ENCODE data around the gene FBXO38. TPM values are rescaled to one million over a fixed set of nuclear protein-coding genes. Genes with fewer than 3 reads are reported as not detected.

Gene FBXO38
- total and polyA plus RNA-seq, 9 of the 15 experiments (the other 6 are each of a cell fraction or from before 2014, with no cell fraction given) = 7.4 to 39.4 (median 29.3) TPM

DNA sequence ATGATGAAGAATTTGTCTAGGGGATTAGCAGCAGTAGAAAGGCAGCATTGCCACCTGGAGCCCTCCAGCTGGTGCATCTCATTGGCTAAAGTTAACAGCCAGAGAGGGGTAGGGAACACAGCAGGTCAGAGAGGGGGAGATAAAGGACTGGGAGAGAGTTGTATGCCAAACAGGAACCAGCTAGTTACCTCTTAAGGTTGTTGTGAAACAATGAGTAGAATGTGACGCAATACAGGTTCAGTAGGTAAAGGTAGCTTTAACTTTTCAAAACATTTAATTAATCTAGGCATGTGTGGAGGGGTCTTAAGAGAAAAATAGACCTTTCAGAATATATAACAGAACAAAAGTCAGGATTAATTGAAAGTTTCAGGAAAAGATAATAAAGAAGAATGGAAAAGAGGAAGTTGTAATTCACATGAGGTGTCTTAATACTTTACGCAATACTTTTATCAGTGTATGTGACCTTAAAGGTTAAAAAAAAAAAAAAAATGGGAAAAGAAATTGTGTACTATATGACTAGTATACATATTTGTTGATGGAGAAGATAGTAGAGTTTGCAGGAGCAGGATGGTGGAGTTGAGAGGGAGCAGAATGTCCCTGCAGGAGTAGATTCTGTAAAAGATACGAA is 14.3 kb downstream of the FBXO38 start (continued):
- TF ChIP-seq SMARCA4 (IDR thresholded peaks at IDR 0.05) = peak; percentile 62
- peak in 1 of 2 experiments; percentile 54; a peak in 1 of 4 replicates for TF ChIP-seq FOXA3 (CRISPR knock-in tag; conservative IDR thresholded peaks at IDR 0.05 in 1 of 2, IDR thresholded peaks at IDR 0.05 in 1 of 2)
- TF ChIP-seq KDM2B (CRISPR knock-in tag; IDR thresholded peaks at IDR 0.05) = no peak
- TF ChIP-seq, protein P1, sequence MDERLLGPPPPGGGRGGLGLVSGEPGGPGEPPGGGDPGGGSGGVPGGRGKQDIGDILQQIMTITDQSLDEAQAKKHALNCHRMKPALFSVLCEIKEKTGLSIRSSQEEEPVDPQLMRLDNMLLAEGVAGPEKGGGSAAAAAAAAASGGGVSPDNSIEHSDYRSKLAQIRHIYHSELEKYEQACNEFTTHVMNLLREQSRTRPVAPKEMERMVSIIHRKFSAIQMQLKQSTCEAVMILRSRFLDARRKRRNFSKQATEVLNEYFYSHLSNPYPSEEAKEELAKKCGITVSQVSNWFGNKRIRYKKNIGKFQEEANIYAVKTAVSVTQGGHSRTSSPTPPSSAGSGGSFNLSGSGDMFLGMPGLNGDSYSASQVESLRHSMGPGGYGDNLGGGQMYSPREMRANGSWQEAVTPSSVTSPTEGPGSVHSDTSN (CRISPR knock-in tag; IDR thresholded peaks at IDR 0.05; ENCODE audit: low read depth) = no peak
- TF ChIP-seq, protein P1 (tag; conservative IDR thresholded peaks at IDR 0.05; ENCODE audit: low read depth) = peak; percentile 81
- TF ChIP-seq CBX8 (IDR thresholded peaks at IDR 0.05; ENCODE audit: borderline replicate concordance, extremely low read depth, low read depth, low read length, poor library complexity, severe bottlenecking) = no peak
- TF ChIP-seq ZKSCAN8 (CRISPR knock-in tag; IDR thresholded peaks at IDR 0.05) = no peak
- TF ChIP-seq, protein P2, sequence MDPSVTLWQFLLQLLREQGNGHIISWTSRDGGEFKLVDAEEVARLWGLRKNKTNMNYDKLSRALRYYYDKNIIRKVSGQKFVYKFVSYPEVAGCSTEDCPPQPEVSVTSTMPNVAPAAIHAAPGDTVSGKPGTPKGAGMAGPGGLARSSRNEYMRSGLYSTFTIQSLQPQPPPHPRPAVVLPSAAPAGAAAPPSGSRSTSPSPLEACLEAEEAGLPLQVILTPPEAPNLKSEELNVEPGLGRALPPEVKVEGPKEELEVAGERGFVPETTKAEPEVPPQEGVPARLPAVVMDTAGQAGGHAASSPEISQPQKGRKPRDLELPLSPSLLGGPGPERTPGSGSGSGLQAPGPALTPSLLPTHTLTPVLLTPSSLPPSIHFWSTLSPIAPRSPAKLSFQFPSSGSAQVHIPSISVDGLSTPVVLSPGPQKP (CRISPR knock-in tag; IDR thresholded peaks at IDR 0.05) = no peak
- no peak for TF ChIP-seq ZBTB1 (CRISPR knock-in tag; IDR thresholded peaks at IDR 0.05; ENCODE audit: borderline replicate concordance, low read depth)
- TF ChIP-seq ZNF239 (CRISPR knock-in tag; IDR thresholded peaks at IDR 0.05) = no peak
- no peak for TF ChIP-seq KAT2B (IDR thresholded peaks at IDR 0.05; ENCODE audit: low read depth, low read length)
- TF ChIP-seq BRD4 (IDR thresholded peaks at IDR 0.05) = no peak
- TF ChIP-seq SMC3 (conservative IDR thresholded peaks at IDR 0.05; ENCODE audit: insufficient read depth, low read depth, low read length) = no peak
- no peak for TF ChIP-seq POLR3G (IDR thresholded peaks at IDR 0.05; ENCODE audit: extremely low read depth, insufficient read length, insufficient replicate concordance)
- no peak for TF ChIP-seq NR3C1 (CRISPR knock-in tag; IDR thresholded peaks at IDR 0.05)
- TF ChIP-seq, protein P3, sequence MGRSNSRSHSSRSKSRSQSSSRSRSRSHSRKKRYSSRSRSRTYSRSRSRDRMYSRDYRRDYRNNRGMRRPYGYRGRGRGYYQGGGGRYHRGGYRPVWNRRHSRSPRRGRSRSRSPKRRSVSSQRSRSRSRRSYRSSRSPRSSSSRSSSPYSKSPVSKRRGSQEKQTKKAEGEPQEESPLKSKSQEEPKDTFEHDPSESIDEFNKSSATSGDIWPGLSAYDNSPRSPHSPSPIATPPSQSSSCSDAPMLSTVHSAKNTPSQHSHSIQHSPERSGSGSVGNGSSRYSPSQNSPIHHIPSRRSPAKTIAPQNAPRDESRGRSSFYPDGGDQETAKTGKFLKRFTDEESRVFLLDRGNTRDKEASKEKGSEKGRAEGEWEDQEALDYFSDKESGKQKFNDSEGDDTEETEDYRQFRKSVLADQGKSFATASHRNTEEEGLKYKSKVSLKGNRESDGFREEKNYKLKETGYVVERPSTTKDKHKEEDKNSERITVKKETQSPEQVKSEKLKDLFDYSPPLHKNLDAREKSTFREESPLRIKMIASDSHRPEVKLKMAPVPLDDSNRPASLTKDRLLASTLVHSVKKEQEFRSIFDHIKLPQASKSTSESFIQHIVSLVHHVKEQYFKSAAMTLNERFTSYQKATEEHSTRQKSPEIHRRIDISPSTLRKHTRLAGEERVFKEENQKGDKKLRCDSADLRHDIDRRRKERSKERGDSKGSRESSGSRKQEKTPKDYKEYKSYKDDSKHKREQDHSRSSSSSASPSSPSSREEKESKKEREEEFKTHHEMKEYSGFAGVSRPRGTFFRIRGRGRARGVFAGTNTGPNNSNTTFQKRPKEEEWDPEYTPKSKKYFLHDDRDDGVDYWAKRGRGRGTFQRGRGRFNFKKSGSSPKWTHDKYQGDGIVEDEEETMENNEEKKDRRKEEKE (IDR thresholded peaks at IDR 0.05; ENCODE audit: borderline replicate concordance in 1 of 2, control insufficient read depth in 1 of 2, low read depth in 2 of 2, low read length in 1 of 2) = no peak
- TF ChIP-seq NR1H2 (CRISPR knock-in tag; IDR thresholded peaks at IDR 0.05) = no peak
- TF ChIP-seq MEIS2 (IDR thresholded peaks at IDR 0.05; ENCODE audit: partially characterized antibody) = peak; percentile 69
- no peak for TF ChIP-seq SP2 (IDR thresholded peaks at IDR 0.05; ENCODE audit: extremely low read depth, low read depth, low read length, poor library complexity, severe bottlenecking)
- no peak for TF ChIP-seq ZNF347 (CRISPR knock-in tag; IDR thresholded peaks at IDR 0.05; ENCODE audit: low read depth)
- TF ChIP-seq NR2C2 (CRISPR knock-in tag; IDR thresholded peaks at IDR 0.05) = no peak
- TF ChIP-seq NR2C2 (tag; IDR thresholded peaks at IDR 0.05) = peak; percentile 76

Measured in K562 (cell line).